Suprapubic skin (tissue), 4 donors: ENCODE results near the gene SYNRG.

ENCODE experiments used
- EP300 ChIP-seq: sonication (generic); formaldehyde crosslinking; IDR thresholded peaks from one replicate; pipeline ENCODE4 v1.6.1; 2017; ENCODE audit warnings: antibody characterized with exemption
- POLR2A ChIP-seq, 2 donors: fragments of 450-650 bp; IDR thresholded peaks; one replicate each; pipeline ENCODE4 v1.6.1; 2017; ENCODE audit warnings: antibody characterized with exemption in 2 of 2, mild to moderate bottlenecking in 2 of 2, moderate library complexity in 2 of 2
- POLR2AphosphoS5 ChIP-seq, 3 donors: sonication (generic); formaldehyde crosslinking; IDR thresholded peaks; one replicate each; pipeline ENCODE4 v1.6.1; 2017; ENCODE audit warnings: antibody characterized with exemption in 3 of 3
- TF ChIP-seq, protein P1 (sequence below), 2 donors: fragments of 200-600 bp in 1 of 2; fragments of 450-650 bp in 1 of 2; sonication (generic) in 1 of 2; IDR thresholded peaks; one replicate each; pipeline ENCODE4 v1.5.1; 2016 to 2019; ENCODE audit warnings: antibody characterized with exemption in 2 of 2, mild to moderate bottlenecking in 1 of 2, moderate library complexity in 1 of 2

DNA sequence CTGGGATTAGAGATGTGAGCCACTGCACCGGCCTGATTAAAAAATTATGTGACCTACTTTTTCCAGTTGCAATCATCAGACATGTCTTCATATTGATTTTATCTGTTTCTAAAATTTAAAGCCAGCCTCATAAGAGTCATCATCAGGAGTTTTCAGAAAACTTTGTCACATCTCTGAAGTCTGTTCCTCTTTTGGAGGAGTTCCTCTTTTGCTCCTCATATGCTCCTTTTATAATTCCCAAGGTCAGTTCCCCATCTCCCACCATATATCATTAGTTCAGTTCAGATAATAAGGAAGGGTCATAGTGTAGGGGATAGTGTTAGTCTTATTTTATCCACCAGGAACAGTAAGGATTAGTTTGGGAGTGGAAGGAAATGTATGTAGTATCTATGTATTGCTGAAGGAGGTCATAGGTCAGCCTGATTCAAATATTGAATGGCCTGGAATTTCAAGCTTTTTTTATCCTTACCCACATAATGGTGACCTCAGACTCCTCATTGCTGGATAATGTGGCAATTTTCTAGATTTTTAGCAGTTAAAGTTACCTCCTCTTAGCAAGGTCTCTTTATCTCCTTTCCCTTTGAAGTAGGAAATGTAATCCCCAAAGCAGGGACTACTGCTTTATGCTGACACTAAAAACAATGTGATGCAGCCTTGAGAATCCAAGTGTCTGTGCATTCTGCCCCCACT lies 133.3 kb downstream of the SYNRG start:
- TF ChIP-seq, protein P1, sequence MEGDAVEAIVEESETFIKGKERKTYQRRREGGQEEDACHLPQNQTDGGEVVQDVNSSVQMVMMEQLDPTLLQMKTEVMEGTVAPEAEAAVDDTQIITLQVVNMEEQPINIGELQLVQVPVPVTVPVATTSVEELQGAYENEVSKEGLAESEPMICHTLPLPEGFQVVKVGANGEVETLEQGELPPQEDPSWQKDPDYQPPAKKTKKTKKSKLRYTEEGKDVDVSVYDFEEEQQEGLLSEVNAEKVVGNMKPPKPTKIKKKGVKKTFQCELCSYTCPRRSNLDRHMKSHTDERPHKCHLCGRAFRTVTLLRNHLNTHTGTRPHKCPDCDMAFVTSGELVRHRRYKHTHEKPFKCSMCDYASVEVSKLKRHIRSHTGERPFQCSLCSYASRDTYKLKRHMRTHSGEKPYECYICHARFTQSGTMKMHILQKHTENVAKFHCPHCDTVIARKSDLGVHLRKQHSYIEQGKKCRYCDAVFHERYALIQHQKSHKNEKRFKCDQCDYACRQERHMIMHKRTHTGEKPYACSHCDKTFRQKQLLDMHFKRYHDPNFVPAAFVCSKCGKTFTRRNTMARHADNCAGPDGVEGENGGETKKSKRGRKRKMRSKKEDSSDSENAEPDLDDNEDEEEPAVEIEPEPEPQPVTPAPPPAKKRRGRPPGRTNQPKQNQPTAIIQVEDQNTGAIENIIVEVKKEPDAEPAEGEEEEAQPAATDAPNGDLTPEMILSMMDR (IDR thresholded peaks at IDR 0.05): no peak
- TF ChIP-seq EP300 (no peak), POLR2A (IDR thresholded peaks at IDR 0.05) (no peak), POLR2AphosphoS5 (IDR thresholded peaks at IDR 0.05) (no peak)
